ENCODE data around the gene LILRB3.

The LILRB3 gene

GRCh38 chr19:54193011-54193410 is 29.8 kb downstream of the LILRB3 start:
- no peak overlapping the region for H3K4me3 ChIP-seq (ENCODE audit: low read depth, low read length)
- no peak for DNase-seq (ENCODE audit: low read depth)
- TF ChIP-seq CTCF (IDR thresholded peaks at IDR 0.05; ENCODE audit: low read depth, low read length, missing control alignments) = no peak

- no peak for DNase-seq (ENCODE audit: low read depth)
- H3K4me3 ChIP-seq (ENCODE audit: low read depth, low read length) = peak overlapping the region; percentile 92
- no peak for TF ChIP-seq CTCF (IDR thresholded peaks at IDR 0.05; ENCODE audit: low read depth, low read length, missing control alignments)
Measured at GRCh38 chr19:54191811-54192453, 30.9 kb downstream of the LILRB3 start.

GRCh38 chr19:54191011-54191810 is 31.6 kb downstream of the LILRB3 start, which contains the start of gene TSEN34:
Gene TSEN34, plus strand, starts transcription at chr19:54191308. Its CDS starts 57 bp downstream, at chr19:54191365.
- peak; percentile 56 for DNase-seq (ENCODE audit: low read depth)
- H3K4me3 ChIP-seq (ENCODE audit: low read depth, low read length) = peak within 1 kb of the TSS; percentile 92
- TF ChIP-seq CTCF (IDR thresholded peaks at IDR 0.05; ENCODE audit: low read depth, low read length, missing control alignments) = no peak

- peak; percentile 98 for DNase-seq (ENCODE audit: low read depth)
- peak overlapping the region; percentile 92 for H3K4me3 ChIP-seq (ENCODE audit: low read depth, low read length)
- TF ChIP-seq CTCF (IDR thresholded peaks at IDR 0.05; ENCODE audit: low read depth, low read length, missing control alignments) = no peak
Measured at GRCh38 chr19:54190503-54191010, 32.2 kb downstream of the LILRB3 start.

- TF ChIP-seq CTCF (IDR thresholded peaks at IDR 0.05; ENCODE audit: low read depth, low read length, missing control alignments) = no peak
- peak; percentile 100 for DNase-seq (ENCODE audit: low read depth)
- peak overlapping the region; percentile 92 for H3K4me3 ChIP-seq (ENCODE audit: low read depth, low read length)
Measured at GRCh38 chr19:54189735-54190502, 32.9 kb downstream of the LILRB3 start.

- peak within 1 kb of the TSS; percentile 92 for H3K4me3 ChIP-seq (ENCODE audit: low read depth, low read length)
- peak; percentile 35 for TF ChIP-seq CTCF (IDR thresholded peaks at IDR 0.05; ENCODE audit: low read depth, low read length, missing control alignments)
- no peak for DNase-seq (ENCODE audit: low read depth)
Measured at GRCh38 chr19:54189145-54189734, 33.6 kb downstream of the LILRB3 start, which contains the start of gene MBOAT7. Gene MBOAT7, minus strand, starts transcription at chr19:54189580. Its CDS starts 1,072 bp downstream, at chr19:54188508.
